ENCODE data around the gene MYCBPAP.
A peak's percentile ranks its signal among the peaks of the same experiment; 100 is the strongest.

Gene MYCBPAP

GRCh38 chr17:50532452-50533024 lies 24.3 kb downstream of the MYCBPAP start, which contains the start of gene EPN3:
Gene EPN3, plus strand, starts transcription at chr17:50532735. Its CDS starts 3,822 bp downstream, at chr17:50536557.
- peaks cover 17% of the 10 kb centered on the region for H3K4me1 ChIP-seq (ENCODE audit: control insufficient read depth, insufficient read depth, low read length)
- peaks cover 33 to 48% of the 10 kb centered on the region in 2 donors for H3K27me3 ChIP-seq (ENCODE audit: control insufficient read depth in 1 of 2, insufficient read depth in 2 of 2, low read length in 2 of 2)
- peak within 1 kb of the TSS in 1 of 2 donors; percentile 15 for H3K4me3 ChIP-seq (ENCODE audit: low read length in 2 of 2)
- no peaks in the 10 kb centered on the region for H3K9me3 ChIP-seq (ENCODE audit: control insufficient read depth in 2 of 2, low read length in 2 of 2)
- no peak within 1 kb of the TSS for H3K27ac ChIP-seq (ENCODE audit: low read length)
- H3K36me3 ChIP-seq (ENCODE audit: control insufficient read depth in 2 of 2, insufficient read depth in 2 of 2, low read length in 2 of 2) = no peaks in the 10 kb centered on the region
- H3K9ac ChIP-seq (ENCODE audit: low read length in 2 of 2) = no peak within 1 kb of the TSS

DNA sequence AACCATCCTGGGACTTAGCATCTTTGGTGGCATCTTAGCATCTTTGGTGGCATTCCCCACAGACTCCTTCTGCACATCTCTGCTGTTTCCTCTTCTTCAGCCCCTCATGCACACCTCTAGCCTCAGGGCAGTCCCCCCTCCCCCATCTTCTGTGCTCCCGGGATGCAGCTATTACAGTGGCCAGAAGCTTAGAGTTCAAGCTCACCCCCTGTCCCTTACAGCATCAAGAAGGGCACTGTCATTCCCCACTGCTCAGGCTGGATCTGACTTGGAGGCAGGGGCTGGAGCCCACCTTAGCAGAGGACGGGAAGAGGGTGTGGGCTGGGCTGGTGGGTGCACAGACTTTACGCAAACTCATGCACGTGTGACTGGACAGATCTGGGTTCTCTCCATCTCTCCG lies 24.9 kb downstream of the MYCBPAP start:
- H3K9me3 ChIP-seq (ENCODE audit: control insufficient read depth in 2 of 2, low read length in 2 of 2) = no peaks in the 10 kb centered on the region
- no peak overlapping the region for H3K9ac ChIP-seq (ENCODE audit: low read length in 2 of 2)
- H3K27ac ChIP-seq (ENCODE audit: low read length) = no peak overlapping the region
- H3K27me3 ChIP-seq (ENCODE audit: control insufficient read depth in 1 of 2, insufficient read depth in 2 of 2, low read length in 2 of 2) = peaks cover 33 to 48% of the 10 kb centered on the region in 2 donors
- no peaks in the 10 kb centered on the region for H3K36me3 ChIP-seq (ENCODE audit: control insufficient read depth in 2 of 2, insufficient read depth in 2 of 2, low read length in 2 of 2)
- H3K4me1 ChIP-seq (ENCODE audit: control insufficient read depth, insufficient read depth, low read length) = peaks cover 17% of the 10 kb centered on the region
- H3K4me3 ChIP-seq (ENCODE audit: low read length in 2 of 2) = peak overlapping the region in 1 of 2 donors; percentile 15

GRCh38 chr17:50533720-50534148 lies 25.5 kb downstream of the MYCBPAP start:
- Histone ChIP-seq H3K9me3 (ENCODE audit: control insufficient read depth in 2 of 2, low read length in 2 of 2) (no peaks in the 10 kb centered on the region), H3K4me3 (ENCODE audit: low read length in 2 of 2) (peak overlapping the region in 1 of 2 donors; percentile 15), H3K4me1 (ENCODE audit: control insufficient read depth, insufficient read depth, low read length) (peaks cover 17% of the 10 kb centered on the region), H3K27me3 (ENCODE audit: control insufficient read depth in 1 of 2, insufficient read depth in 2 of 2, low read length in 2 of 2) (peaks cover 33 to 48% of the 10 kb centered on the region in 2 donors), H3K27ac (ENCODE audit: low read length) (no peak overlapping the region), H3K9ac (ENCODE audit: low read length in 2 of 2) (no peak overlapping the region), H3K36me3 (ENCODE audit: control insufficient read depth in 2 of 2, insufficient read depth in 2 of 2, low read length in 2 of 2) (no peaks in the 10 kb centered on the region)

- no peaks in the 10 kb centered on the region for H3K9me3 ChIP-seq (ENCODE audit: control insufficient read depth in 2 of 2, low read length in 2 of 2)
- peaks cover 17% of the 10 kb centered on the region for H3K4me1 ChIP-seq (ENCODE audit: control insufficient read depth, insufficient read depth, low read length)
- H3K27ac ChIP-seq (ENCODE audit: low read length) = no peak overlapping the region
- H3K27me3 ChIP-seq (ENCODE audit: control insufficient read depth in 1 of 2, insufficient read depth in 2 of 2, low read length in 2 of 2) = peaks cover 31 to 48% of the 10 kb centered on the region in 2 donors
- H3K36me3 ChIP-seq (ENCODE audit: control insufficient read depth in 2 of 2, insufficient read depth in 2 of 2, low read length in 2 of 2) = no peaks in the 10 kb centered on the region
- H3K4me3 ChIP-seq (ENCODE audit: low read length in 2 of 2) = no peak overlapping the region
- no peak overlapping the region for H3K9ac ChIP-seq (ENCODE audit: low read length in 2 of 2)
Measured at GRCh38 chr17:50534222-50534978, 26.2 kb downstream of the MYCBPAP start.

DNA sequence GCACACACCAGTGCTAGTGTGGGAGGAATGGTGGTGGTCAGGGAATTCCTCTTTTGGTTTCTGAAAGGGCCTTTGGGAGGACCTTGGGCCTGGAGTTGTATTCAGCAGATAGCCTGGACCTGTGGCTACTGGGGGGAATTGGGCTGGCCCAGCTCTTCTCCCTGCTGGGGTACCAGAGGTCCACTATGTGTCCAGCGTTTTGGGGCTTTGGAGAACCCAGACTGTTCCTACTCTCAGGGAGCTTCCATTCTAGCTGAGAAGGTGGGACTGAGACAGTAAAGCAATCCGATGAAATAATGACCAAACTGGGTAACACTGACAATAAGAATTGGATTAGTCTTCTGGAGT lies 26.7 kb downstream of the MYCBPAP start:
- Histone ChIP-seq H3K4me1 (ENCODE audit: control insufficient read depth, insufficient read depth, low read length) (peaks cover 17% of the 10 kb centered on the region), H3K36me3 (ENCODE audit: control insufficient read depth in 2 of 2, insufficient read depth in 2 of 2, low read length in 2 of 2) (no peaks in the 10 kb centered on the region), H3K9ac (ENCODE audit: low read length in 2 of 2) (no peak overlapping the region), H3K27ac (ENCODE audit: low read length) (no peak overlapping the region), H3K4me3 (ENCODE audit: low read length in 2 of 2) (no peak overlapping the region), H3K27me3 (ENCODE audit: control insufficient read depth in 1 of 2, insufficient read depth in 2 of 2, low read length in 2 of 2) (peaks cover 26 to 46% of the 10 kb centered on the region in 2 donors), H3K9me3 (ENCODE audit: control insufficient read depth in 2 of 2, low read length in 2 of 2) (no peaks in the 10 kb centered on the region)

- no peak overlapping the region for H3K27ac ChIP-seq (ENCODE audit: low read length)
- H3K36me3 ChIP-seq (ENCODE audit: control insufficient read depth in 2 of 2, insufficient read depth in 2 of 2, low read length in 2 of 2) = no peaks in the 10 kb centered on the region
- H3K9me3 ChIP-seq (ENCODE audit: control insufficient read depth in 2 of 2, low read length in 2 of 2) = no peaks in the 10 kb centered on the region
- H3K4me3 ChIP-seq (ENCODE audit: low read length in 2 of 2) = no peak overlapping the region
- peaks cover 17% of the 10 kb centered on the region for H3K4me1 ChIP-seq (ENCODE audit: control insufficient read depth, insufficient read depth, low read length)
- peaks cover 25 to 42% of the 10 kb centered on the region in 2 donors for H3K27me3 ChIP-seq (ENCODE audit: control insufficient read depth in 1 of 2, insufficient read depth in 2 of 2, low read length in 2 of 2)
- H3K9ac ChIP-seq (ENCODE audit: low read length in 2 of 2) = no peak overlapping the region
Measured at GRCh38 chr17:50535407-50535806, 27.2 kb downstream of the MYCBPAP start.

- H3K4me1 ChIP-seq (ENCODE audit: control insufficient read depth, insufficient read depth, low read length) = peaks cover 25% of the 10 kb centered on the region
- peaks cover 17 to 30% of the 10 kb centered on the region in 2 donors for H3K27me3 ChIP-seq (ENCODE audit: control insufficient read depth in 1 of 2, insufficient read depth in 2 of 2, low read length in 2 of 2)
- no peaks in the 10 kb centered on the region for H3K9me3 ChIP-seq (ENCODE audit: control insufficient read depth in 2 of 2, low read length in 2 of 2)
- H3K9ac ChIP-seq (ENCODE audit: low read length in 2 of 2) = no peak overlapping the region
- H3K36me3 ChIP-seq (ENCODE audit: control insufficient read depth in 2 of 2, insufficient read depth in 2 of 2, low read length in 2 of 2) = no peaks in the 10 kb centered on the region
- no peak overlapping the region for H3K4me3 ChIP-seq (ENCODE audit: low read length in 2 of 2)
- no peak overlapping the region for H3K27ac ChIP-seq (ENCODE audit: low read length)
Measured at GRCh38 chr17:50536683-50537646, 28.7 kb downstream of the MYCBPAP start.

GRCh38 chr17:50537721-50538548 lies 29.7 kb downstream of the MYCBPAP start:
- H3K27me3 ChIP-seq (ENCODE audit: control insufficient read depth in 1 of 2, insufficient read depth in 2 of 2, low read length in 2 of 2) = peaks cover 9 to 20% of the 10 kb centered on the region in 2 donors
- H3K4me3 ChIP-seq (ENCODE audit: low read length in 2 of 2) = no peak overlapping the region
- H3K27ac ChIP-seq (ENCODE audit: low read length) = no peak overlapping the region
- no peak overlapping the region for H3K9ac ChIP-seq (ENCODE audit: low read length in 2 of 2)
- peaks cover 28% of the 10 kb centered on the region for H3K4me1 ChIP-seq (ENCODE audit: control insufficient read depth, insufficient read depth, low read length)
- H3K36me3 ChIP-seq (ENCODE audit: control insufficient read depth in 2 of 2, insufficient read depth in 2 of 2, low read length in 2 of 2) = no peaks in the 10 kb centered on the region
- no peaks in the 10 kb centered on the region for H3K9me3 ChIP-seq (ENCODE audit: control insufficient read depth in 2 of 2, low read length in 2 of 2)

GRCh38 chr17:50538549-50539410 lies 30.5 kb downstream of the MYCBPAP start:
- H3K9ac ChIP-seq (ENCODE audit: low read length in 2 of 2) = no peak overlapping the region
- peaks cover 2 to 12% of the 10 kb centered on the region in 2 donors for H3K27me3 ChIP-seq (ENCODE audit: control insufficient read depth in 1 of 2, insufficient read depth in 2 of 2, low read length in 2 of 2)
- H3K4me3 ChIP-seq (ENCODE audit: low read length in 2 of 2) = no peak overlapping the region
- no peak overlapping the region for H3K27ac ChIP-seq (ENCODE audit: low read length)
- no peaks in the 10 kb centered on the region for H3K36me3 ChIP-seq (ENCODE audit: control insufficient read depth in 2 of 2, insufficient read depth in 2 of 2, low read length in 2 of 2)
- peaks cover 24% of the 10 kb centered on the region for H3K4me1 ChIP-seq (ENCODE audit: control insufficient read depth, insufficient read depth, low read length)
- no peaks in the 10 kb centered on the region for H3K9me3 ChIP-seq (ENCODE audit: control insufficient read depth in 2 of 2, low read length in 2 of 2)

All from stomach smooth muscle (tissue), 2 donors.